ENCODE measurements around the gene WNT5A.

WNT5A gene

DNA sequence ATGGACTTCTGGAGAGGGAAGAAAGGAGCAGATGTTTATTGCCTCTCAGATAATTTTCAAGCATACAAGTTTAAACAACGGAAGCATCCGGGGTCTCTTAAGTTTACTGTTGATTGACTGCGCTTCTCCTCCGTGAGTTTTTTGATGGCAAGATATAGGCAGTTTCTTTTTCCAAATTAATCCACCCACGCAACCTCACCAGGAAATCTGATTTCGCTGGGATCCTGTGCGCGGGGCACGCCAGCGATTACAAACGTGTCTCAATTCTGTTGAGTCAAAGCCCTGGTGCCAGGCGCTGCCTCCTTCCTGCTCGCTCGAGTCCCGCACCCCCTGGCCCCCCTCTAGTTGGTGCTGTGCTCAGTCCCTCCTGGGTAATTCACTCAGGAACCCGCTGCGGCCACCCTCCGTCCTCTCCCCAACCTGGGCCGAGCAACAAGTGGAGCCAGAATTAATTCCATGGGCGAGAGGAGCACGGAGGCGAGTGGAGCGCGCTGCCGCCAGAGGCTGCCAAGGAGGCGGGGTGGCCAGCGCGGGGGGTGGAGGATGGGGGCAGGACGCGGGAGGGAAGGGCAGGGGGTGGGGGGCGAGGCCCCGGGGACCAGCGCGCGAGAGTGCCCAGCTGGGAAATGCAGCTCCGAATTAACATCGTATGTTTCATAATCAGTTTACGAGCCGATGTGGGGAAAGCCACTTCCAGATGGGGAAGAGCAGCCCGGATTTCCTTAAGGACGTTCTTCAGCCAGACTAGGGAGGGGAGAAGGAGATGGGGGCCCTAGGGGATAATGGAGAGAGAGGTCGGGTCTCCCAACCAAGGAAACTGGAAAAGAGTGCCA is 6.0 kb downstream of the WNT5A start:
- no peak for DNase-seq

DNA sequence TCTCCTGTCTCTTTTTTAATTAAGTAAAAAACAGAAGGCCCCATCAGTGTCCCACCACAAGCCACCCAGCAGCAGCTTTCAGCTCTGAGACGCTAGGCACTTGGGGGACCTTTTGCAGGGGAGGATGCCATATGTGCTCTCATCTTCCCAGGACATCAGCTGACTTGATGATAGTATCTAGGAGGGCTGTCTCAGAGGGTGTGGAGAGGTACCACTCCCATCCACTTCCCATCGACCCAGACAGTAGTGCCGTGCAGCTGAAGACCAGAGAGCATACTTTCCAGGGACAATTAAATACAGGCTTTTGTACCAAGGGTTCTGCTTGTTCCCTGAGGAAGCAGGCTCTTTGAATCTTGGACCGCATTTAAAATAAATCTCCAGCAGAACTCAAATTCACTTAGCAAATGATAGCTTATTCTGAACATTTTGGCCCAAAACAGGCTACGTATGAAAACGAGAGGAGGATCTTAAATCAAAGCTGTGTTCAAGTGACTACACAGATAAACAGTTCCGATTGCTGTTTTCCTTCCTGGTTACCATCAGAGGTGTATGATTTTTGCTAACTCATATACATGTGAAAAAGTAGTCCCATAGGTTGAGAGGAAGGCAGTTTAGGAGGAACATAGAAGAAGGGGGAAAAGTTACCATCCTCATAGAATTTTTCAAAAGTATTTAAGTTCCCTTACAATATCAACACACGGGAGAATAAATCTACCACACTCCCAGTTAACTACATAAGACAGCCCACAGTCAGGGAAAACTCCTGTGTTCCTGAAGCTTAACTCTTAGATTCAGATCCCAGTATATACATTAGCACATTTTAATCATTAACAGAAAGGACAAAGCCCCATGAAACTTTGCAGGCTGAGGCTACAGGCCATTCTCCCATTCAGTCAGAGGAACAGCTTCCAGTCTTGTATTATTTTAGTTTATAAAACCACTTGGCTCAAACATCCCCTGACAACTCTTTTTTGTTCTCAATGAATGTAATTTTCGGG is 9.5 kb downstream of the WNT5A start:
- no peak for DNase-seq

DNA sequence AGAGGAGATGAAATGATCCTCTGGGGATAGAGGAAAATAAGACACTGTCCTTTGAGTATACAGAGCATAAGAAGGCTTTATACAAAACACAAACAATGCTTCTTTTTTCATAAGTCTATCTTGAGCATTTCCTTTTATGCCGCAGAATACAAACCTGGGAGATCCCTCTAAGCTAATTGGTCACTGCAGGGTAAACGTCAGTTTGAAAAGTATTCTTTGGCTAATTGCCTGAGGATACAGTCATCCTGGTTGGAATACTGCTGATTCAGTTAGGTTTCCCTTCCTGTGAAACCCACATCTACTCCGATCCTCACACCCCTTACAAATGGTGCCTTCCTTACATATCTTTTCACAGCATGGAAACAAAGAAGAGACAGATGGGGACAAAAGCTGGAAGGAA is 10.6 kb downstream of the WNT5A start:
- DNase-seq = no peak

DNA sequence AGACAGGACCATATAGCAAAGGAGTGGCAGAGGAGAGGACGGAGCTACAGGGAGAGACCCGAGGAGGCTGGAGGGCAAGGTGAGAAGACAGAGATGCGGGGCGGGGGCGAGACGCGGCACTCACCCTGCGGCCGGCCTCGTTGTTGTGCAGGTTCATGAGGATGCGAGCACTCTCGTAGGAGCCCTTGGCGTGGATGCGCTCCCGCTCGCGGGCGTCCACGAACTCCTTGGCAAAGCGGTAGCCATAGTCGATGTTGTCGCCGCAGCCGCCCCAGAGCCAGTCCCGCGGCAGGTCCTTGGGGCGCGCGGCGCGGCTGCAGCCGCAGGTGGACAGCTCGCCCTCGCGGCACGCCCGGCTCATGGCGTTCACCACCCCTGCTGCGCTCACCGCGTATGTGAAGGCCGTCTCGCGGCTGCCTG is 12.9 kb downstream of the WNT5A start:
- no peak for DNase-seq

DNA sequence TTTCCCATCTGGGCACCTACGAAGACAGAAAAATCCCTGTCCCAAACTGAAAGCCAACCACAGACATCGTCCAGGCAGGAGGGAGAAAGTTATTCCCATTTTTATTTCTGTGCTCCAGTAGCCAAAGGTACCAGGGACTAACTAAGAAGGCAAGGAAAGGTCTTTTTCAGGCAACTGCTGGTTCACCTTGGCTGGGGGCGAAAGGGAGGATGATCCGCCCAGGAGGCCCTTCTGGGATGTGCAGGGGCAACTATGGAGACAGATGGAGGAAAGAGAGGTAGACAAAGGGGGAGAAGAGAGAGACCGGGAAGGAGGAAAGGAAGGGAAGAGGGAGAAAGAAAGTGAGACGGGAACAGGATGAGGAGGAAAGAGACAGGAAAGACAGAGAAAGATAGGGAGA is 13.3 kb downstream of the WNT5A start:
- no peak for DNase-seq

DNA sequence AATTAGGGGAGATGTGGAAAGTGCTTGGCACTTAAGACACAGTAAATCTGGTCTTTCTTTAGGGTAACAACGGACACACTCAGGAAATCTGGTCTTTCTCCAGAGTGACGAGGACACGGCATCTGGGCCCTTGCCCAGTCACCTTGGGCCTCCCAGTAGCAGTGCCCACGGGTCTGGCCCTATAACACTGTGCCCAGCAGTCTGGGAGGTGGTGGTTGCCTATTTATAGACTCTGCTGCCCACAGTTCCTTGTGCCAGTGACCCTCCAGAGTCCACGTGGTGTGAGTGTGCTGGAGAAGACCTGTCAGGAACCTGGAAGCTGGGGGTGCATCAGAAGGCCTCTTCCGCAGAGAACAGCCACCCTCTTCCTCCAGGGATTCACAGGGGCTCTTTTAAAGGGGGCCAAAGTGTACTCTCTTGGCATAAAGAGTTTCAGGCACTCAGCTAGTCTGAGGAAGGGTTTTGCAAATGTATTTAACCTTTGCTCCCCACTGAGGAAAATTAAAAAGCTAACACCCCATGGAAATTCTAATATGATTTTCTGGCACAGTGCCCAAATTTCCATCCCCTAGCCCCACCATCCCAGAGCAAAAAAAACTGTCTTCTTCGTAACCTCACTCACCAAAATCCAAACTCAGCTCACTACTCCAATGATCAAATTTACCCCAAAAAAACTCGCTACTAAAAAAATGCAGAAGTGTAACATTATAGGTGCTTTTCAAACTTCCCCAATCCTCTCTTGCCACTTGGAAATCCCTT is 15.4 kb downstream of the WNT5A start:
- no peak for DNase-seq

DNA sequence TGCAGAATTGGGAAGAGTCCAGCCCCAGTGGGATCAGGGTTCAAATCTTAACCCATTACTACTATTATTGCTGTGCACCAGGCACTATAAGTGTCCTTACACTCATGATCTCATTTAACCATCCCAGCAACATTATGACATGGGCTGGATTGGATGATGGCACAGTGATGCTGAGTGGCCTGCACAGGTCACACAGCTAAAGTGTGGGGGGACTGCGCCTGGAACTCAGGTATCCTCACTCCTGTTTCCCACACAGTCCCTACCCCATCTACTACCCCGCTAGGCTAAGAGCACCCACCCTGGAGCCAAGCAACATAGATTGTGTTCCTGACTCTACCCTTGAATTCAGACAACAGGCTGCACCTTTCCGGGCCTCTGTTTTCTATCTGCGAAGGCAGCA is 16.0 kb downstream of the WNT5A start:
- no peak for DNase-seq

DNA sequence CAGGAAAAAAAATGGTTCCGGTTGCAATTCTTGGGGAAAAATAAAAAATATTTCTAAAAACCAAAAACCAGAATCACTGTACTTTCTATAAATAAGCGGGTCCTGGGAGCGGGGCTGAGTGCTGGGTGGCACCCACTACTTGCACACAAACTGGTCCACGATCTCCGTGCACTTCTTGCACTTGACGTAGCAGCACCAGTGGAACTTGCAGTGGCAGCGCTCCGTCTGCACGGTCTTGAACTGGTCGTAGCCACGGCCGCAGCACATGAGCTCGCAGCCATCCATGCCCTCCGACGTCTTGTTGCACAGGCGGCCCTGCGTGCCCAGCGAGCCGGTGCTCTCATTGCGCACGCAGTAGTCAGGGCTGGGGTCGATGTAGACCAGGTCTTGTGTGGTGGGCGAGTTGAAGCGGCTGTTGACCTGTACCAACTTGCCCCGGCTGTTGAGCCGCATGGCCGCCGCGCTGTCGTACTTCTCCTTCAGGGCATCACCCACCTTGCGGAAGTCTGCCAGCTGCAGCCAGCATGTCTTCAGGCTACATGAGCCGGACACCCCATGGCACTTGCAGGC is 17.1 kb downstream of the WNT5A start:
- no peak for DNase-seq

DNA sequence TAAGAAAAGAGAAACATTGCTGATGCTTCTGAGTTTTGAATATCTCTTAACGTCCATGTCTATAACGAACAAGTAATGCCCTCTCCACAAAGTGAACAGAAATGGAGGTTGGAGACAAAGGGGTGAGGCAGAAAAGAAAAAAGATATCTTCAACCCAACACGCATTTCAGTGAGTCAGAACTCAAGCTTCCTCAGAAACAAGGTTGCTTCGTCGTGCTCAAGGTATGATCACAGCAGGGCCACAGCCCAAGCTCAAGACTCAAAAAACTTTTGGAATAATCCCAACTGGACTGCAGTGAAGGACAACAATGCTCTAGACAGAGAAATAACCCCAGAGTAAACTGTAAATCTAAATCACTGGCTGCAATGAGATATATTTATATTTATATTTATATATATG is 18.9 kb downstream of the WNT5A start:
- DNase-seq = no peak

DNA sequence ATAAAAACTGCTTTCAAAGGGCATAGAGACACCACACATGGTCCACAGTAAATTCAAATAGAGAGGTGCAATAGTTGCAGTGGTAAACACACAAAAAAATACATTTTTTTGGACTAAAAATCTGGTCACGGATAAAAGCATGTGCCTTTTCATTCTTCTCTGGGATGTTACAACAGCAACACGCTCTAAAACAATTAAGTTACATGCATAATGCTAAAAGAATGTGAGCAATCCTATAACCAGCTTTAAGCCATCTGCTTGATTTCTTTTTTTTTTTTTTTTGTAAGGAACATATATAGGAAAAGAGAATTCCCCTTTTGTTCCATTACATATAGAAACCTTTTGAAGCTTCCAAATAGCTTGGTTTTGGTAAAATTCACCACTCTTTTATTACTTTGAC is 20.0 kb downstream of the WNT5A start:
- no peak for DNase-seq

DNA sequence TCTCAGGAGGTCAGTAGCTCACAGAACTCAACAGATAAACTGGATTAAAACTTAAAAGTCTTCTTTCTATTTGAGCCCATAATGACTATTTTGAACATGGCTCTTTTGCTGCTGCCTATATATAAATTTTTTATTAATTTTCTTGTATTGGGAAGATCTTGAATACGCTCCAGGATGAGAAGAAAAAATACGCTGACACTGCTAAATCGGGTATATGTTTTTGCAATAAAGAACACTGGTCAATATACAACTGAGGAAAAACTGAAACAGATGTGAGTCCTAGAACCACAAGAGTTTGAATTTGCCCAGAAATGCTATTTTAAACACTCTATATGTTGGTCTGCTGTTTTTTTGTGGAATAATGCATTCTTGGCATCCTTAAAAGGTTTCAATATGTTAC is 20.6 kb downstream of the WNT5A start:
- no peak for DNase-seq

DNA sequence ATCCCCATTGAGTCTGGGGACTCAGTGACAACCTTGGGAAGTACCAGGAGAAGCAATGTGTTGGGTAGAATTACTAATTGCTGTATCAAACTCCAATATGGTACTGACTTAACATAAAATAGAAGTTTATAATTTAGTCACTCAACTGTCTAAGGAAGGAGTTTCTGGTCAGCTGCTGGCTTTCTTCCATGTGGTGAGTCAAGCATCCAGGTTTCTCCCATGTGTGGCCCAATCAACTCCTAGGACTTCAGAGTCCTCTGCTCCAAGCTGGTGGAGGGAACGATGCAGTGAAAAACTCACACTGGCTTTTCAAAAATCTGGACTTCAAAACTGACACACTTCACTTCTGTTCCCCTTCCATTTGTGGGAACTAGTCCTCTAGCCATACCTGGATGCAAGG is 25.2 kb downstream of the WNT5A start:
- DNase-seq = no peak

DNA sequence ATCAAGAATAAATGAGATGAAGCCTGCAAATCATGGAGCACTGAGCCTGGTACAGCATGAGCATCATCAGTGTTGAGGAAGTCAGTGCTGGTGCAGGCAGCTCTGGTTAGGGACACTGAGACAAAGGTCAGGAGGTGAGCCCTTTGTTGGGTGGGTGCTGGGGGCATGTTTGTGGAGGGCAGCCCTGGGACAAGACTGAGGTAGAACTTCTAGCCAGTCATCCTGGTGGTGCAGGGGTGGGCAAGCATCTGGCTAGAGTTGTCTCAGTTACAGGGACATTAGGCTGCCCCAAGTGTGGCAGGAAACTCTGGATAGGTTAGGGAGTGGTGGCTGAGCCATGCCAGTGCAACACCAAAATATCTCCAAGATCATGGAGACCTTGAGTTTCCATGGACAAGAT is 27.3 kb downstream of the WNT5A start:
- no peak for DNase-seq

DNA sequence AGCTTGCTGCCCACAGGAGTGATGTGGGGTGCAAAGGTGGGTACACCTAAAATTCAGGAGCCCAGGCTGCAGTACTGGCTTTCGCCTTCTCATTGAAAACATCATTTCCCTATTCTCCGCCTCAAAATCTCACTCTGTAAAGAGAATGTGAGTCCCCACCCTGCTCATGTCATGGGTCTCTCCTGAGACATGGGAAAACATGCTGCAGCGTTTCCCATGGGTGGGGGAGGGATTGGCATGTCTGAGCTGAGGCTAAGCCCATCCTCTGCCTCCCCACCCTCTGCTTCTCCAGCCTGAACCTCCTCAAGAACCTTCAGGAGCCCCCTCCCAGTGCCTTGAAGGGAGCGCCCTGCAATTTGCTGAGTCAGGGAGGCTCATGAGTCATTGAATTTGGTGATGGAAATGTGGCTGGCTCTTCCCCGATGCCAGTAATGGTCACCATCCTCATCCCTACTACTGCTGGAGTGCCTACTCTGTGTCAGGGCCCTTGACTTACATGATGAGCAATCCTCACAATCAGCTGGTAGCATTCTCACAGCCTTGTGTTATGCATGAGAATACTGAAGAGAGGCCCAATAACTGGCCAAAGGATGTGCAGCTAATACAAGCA is 28.8 kb downstream of the WNT5A start:
- no peak for DNase-seq

DNA sequence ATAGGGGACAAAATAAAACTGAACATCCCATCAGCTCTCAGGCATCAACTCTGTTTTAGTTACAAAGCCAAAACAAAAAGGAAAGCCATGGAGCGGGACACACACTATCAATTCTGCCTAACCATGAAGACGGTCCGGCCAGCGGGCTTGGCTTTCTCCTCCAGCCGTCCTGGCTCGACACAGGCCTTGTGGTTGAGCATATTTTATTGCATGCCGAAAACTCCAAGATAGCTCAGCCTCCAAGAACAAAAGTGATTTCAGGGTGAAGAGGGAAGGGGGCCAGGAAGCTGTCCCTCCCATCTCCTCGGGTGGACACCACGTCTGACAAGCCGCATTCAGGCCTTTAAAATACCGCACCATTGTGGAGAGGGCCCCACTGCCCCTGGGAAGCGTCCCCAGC is 31.2 kb downstream of the WNT5A start:
- no peak for DNase-seq

DNA sequence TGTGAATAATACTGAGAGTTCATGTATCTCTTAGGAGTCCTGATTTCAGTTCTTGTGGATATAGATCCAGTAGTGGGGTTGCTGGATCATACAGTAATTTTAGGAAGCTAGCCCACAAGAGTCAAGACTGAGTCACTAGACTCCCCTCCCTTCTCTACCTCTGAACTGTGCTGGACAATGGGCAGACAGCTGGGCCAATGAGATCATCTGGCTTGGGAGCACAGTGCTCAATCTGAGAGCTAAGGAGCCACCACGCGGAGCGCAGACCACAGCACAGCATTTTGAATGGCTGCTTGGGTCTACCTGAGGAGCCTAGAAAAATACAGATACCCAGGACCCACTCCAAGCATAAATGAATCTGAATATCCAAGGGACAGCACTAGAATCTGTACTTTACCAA is 32.5 kb downstream of the WNT5A start:
- no peak for DNase-seq

DNA sequence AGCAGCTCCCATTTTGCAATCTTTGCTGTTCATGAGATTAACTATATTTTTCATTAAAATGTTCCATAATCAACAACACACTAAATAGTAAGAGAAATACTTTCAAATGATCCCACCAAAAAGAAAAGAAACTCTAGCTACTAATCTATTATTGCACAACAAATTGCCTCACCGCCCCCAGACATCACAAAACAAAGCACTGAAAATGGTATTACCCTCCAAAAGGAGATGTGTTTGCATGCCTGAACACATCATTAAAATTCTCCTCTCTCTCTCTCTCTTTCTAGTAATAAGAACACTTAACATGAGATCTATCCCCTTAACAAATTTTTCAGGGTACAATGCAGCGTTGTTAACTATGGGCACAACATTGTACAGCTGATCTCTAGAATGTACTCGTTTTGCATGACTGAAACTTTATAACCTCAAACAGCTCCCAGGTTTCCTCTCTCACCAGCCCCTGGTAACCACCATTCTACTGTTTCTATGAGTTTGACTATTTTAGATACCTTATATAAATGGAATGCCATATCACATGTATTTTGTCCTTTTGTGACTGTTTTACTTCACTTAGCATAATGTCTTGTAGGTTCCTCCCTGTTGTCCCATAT is 33.1 kb downstream of the WNT5A start:
- DNase-seq = no peak

DNA sequence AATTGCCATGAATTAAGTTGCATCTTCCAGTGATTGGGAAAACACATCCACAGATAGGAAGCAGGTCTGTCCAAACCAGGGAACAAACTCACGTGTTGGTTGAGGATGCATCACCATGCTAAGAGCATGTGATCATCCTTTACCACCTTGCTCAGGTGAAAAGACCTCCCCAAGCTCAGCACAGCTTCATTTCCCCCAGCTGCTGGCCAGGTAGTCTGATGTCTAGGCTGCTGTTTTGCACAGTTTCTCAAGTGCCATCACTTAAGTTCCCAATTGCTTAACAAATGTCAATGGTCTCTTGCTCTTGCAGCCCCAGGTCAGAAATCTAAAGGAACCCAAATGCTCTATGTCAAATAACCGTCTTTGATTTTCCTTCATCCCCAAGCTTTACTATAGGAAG is 34.2 kb downstream of the WNT5A start:
- DNase-seq = no peak

DNA sequence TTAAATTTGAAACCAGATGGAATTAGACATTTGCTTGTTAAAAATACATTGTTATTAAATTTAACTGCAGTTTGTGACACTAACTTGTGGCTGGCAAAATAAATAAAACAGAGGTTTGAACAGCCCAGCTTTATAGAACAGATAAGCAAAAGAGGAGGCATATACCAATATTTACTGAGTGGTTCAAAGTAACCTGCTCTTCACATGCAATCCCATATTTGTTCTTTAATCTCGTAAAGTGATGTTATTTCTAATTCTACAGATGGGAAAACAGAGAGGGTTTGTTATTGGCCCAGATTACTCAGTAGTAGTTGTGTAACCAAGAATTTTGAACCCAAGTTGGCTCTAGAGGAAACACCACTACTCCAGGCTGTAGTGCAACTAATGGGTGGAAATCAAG is 37.6 kb downstream of the WNT5A start:
- no peak for DNase-seq

DNA sequence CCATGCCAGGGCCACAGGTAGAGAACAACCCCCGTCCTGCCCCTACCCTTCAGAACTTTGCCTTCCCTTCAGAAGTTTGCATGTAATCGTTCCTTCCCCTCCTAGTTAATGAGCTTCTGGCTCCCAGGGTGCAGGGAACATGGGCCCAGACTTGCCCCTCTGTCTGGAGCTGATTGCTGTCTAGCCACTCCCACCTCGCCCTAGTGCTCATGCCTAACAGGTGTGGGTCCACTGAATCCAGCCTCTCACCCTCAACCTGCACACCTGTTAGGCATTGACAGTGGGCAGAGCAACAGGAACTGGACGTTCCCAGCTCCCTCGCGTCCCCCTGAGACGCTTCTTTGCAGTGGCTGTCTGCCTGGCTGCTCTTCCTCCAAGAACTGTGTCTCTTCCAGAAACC is 40.3 kb downstream of the WNT5A start:
- DNase-seq = no peak

DNA sequence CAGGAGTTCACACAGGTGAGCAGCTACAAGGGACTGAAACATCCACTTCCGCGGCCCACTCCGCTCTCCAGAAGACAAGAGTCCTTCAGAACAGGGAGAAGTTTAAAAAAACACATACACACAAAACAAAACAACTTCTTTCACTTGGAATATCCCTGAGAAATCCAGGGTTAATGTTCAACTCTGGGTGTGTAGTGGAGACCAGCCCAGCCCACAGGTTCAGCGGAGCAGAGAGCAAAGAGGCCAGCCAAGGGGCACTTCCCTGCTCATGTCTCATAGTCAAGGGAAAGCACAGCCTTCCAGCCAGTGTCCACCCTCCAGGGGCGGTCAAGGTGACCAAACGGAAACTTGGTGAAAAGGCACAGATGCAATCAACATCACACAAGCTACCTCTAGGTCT is 41.6 kb downstream of the WNT5A start:
- DNase-seq = no peak

DNA sequence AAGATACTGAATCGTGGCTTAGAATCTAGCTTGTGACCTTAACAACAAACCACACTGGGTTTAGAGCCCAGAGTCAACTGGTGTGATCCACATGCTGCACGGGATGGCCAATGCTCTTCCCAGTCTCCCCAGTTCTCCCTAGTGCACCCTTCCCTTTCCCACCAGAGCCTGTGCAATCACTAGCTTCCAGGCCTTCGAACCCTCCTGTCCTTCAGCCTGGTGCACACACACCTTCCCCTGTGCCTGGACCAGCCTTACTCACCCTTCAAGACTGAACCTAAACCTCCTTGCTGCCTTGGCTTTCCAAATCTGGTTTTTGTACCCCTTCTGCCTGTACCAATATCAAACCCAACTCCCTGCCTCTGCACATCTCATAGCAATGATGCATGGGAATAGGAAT is 43.8 kb downstream of the WNT5A start:
- no peak for DNase-seq

Measured in inflammatory macrophage (primary cell).